Measurements from ENCODE around the gene ADAMTS15.

Gene ADAMTS15

DNA sequence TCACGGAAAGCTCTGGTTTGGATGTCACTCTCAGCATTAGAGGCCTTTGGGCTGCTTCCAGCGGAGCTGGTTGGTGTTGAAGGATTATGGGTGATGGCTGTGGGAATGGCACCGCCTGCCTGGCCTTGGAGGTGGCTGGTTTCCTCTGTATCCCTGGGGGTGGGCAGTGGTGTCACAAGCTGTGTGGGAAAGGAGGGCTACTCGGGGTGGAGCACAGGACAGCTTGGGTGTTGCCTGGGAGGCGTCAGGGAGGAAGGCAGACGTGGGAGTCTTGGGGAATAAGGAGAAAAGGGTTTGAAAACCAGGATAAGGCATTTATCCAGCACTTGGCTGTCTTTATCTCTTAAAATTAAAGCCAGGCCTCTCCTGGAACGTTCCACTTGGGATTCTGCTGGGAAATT lies 71.8 kb downstream of the ADAMTS15 start:
- no peak overlapping the region for H3K4me3 ChIP-seq (ENCODE audit: low read depth, low read length)
- TF ChIP-seq, protein P1, sequence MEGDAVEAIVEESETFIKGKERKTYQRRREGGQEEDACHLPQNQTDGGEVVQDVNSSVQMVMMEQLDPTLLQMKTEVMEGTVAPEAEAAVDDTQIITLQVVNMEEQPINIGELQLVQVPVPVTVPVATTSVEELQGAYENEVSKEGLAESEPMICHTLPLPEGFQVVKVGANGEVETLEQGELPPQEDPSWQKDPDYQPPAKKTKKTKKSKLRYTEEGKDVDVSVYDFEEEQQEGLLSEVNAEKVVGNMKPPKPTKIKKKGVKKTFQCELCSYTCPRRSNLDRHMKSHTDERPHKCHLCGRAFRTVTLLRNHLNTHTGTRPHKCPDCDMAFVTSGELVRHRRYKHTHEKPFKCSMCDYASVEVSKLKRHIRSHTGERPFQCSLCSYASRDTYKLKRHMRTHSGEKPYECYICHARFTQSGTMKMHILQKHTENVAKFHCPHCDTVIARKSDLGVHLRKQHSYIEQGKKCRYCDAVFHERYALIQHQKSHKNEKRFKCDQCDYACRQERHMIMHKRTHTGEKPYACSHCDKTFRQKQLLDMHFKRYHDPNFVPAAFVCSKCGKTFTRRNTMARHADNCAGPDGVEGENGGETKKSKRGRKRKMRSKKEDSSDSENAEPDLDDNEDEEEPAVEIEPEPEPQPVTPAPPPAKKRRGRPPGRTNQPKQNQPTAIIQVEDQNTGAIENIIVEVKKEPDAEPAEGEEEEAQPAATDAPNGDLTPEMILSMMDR (IDR thresholded peaks at IDR 0.05; ENCODE audit: borderline replicate concordance, insufficient read depth, low read depth, low read length) = no peak

DNA sequence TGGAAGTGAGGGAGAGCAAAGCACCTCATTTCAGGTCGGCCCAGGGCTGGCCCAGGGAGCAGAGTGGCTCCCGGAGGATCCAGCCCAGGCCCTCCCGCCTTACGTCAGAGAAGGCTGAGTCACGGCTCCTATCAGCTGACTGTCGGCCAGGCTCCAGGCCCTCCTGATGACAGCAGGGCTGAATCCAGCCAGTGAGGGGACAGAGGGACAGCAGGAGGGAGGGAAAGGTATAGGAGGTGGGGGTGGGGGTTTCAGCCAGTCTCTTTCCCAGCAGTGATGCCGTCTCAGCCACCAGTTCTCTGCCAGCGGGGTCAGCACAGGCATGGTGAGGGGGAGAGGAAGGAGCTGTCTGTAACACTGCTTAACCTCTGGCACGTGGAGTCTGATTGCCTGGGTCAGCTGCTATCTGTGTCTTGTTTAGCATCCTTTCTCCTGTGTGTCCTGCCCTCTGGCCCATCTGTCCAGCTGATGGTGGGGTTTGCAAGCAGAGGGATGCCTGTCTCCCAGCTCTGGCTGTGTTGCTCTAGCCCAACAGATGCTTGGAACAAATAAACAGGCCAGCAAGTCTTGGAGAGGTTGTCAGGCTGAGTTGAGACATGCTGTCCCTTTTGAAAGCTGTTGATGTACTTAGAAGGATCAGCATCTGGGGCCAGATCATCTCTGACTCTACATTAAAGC lies 74.0 kb downstream of the ADAMTS15 start:
- TF ChIP-seq, protein P1 (IDR thresholded peaks at IDR 0.05; ENCODE audit: borderline replicate concordance, insufficient read depth, low read depth, low read length) = no peak
- H3K4me3 ChIP-seq (ENCODE audit: low read depth, low read length) = no peak overlapping the region

DNA sequence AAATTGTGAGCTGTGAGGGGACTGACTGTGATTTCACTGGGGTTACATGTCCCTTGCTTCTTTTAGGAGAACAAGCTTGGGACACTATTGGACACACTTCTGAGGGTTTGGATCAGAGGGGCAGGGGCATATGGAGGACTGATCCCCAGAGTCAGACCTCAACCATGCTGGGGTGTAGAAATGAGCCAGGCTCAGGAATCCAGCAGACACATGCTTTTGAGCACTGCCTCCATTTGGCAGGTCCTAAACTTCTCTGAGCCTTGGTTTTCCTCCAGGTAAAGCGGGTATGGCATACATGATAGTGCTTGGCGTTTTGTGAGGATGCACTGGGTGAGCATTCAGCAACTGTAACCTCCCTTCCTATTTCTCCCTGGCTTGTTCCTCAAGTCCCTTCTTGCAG lies 74.7 kb downstream of the ADAMTS15 start:
- H3K4me3 ChIP-seq (ENCODE audit: low read depth, low read length) = no peak overlapping the region
- TF ChIP-seq, protein P1 (IDR thresholded peaks at IDR 0.05; ENCODE audit: borderline replicate concordance, insufficient read depth, low read depth, low read length) = no peak

DNA sequence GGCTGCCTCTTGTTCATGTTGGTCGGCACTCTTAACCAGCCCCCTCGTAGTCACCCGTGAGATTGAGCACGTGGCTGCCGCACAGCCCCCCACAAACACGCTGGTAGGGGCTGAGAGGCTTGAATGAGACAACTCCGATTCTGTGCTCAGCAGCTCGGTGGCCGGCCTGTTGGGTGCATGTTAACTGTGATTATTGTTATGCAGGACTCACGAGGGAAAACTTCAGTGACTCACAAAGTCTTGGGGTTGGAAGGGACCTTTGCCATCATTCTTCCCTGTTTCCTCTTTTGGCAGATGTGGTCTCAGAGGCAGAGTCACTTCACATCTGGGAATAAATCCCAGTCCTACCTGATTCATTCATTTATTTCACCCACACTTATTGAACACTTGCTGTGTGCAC lies 75.2 kb downstream of the ADAMTS15 start:
- TF ChIP-seq, protein P1 (IDR thresholded peaks at IDR 0.05; ENCODE audit: borderline replicate concordance, insufficient read depth, low read depth, low read length) = no peak
- H3K4me3 ChIP-seq (ENCODE audit: low read depth, low read length) = no peak overlapping the region

DNA sequence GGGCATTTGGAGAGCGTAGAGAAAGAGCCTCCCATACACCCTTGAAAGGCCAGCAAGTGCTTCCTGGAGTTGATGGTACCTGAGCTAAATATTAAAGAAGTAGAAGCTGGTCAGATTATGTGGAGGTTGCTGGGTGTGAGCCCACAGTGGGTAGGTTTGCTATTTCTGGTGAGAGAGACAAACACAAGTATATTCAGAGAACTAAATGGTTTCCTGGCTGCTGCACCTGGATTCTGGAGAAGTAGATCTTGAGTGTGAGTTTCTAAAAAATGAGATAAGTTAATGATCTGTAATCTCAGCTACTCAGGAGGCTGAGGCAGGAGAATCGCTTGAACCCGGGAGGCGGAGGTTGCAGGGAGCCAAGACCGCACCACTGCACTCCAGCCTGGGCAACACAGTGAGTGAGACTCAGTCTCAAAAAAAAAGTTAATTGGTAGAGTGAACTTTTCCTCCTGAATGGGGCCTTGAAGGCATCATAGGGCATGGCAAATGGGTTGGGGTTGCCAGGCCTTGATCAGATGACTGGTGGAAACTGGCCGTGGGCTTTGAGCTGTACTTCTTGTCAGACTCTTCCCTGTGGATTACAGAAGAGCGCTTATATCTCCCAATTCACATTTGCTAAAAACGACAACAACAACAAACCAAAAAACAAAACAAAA lies 75.8 kb downstream of the ADAMTS15 start:
- H3K4me3 ChIP-seq (ENCODE audit: low read depth, low read length) = no peak overlapping the region
- TF ChIP-seq, protein P1 (IDR thresholded peaks at IDR 0.05; ENCODE audit: borderline replicate concordance, insufficient read depth, low read depth, low read length) = no peak

DNA sequence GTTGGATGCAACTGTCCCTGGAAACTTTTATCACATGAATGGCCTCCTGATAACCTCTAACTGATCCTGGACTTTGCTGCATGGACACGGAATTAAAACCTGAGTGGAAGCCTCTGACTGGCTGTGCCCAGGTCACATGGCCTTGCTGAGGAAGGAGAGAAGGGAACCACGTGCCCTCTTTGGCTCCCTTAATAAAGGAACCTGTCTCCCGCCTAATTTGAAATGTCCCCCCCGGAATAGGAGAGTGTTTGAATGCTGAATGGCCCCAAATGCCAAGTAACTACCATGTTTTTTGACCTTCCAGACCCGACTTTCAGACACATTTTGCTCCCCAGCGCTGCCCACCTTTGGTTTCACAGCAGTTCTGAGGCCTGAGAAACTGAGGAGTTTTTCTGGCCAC lies 76.9 kb downstream of the ADAMTS15 start:
- TF ChIP-seq, protein P1 (IDR thresholded peaks at IDR 0.05; ENCODE audit: borderline replicate concordance, insufficient read depth, low read depth, low read length) = no peak

More for the DNA sequence above, 76.9 kb downstream of the ADAMTS15 start:
- H3K4me3 ChIP-seq (ENCODE audit: low read depth, low read length) = no peak overlapping the region
